Mucosa of stomach (tissue), 1 donor: ENCODE results near the gene JPH3.
"Not testable (repeated sequence)": the region's sequence is repeated elsewhere in the genome, so short reads cannot be mapped to it uniquely, and the experiment has no call there.

Experiments
- H3K27me3 ChIP-seq: one replicate; pipeline ENCODE4 v1.7.0; 2013; ENCODE audit warnings: mild to moderate bottlenecking, low read length; ENCODE audit not compliant: control insufficient read depth, insufficient read depth
- H3K36me3 ChIP-seq: one replicate; pipeline ENCODE4 v1.7.0; 2013; ENCODE audit warnings: low read length; ENCODE audit not compliant: control insufficient read depth, insufficient read depth
- H3K4me1 ChIP-seq: one replicate; pipeline ENCODE4 v1.7.0; 2013; ENCODE audit warnings: mild to moderate bottlenecking, low read length; ENCODE audit not compliant: control insufficient read depth, insufficient read depth
- H3K4me3 ChIP-seq: one replicate; pipeline ENCODE4 v1.7.0; 2013; ENCODE audit warnings: low read length
- H3K9ac ChIP-seq: one replicate; pipeline ENCODE4 v1.7.0; 2013; ENCODE audit warnings: mild to moderate bottlenecking, low read length, moderate library complexity
- H3K9me3 ChIP-seq: one replicate; pipeline ENCODE4 v1.7.0; 2013; ENCODE audit warnings: mild to moderate bottlenecking, low read length, moderate library complexity; ENCODE audit not compliant: control insufficient read depth
- donor health status: Pancreatic carcinoma.

The JPH3 gene

GRCh38 chr16:87563714-87564523 lies 38.4 kb upstream of the JPH3 start:
- Histone ChIP-seq H3K4me1 (no peaks in the 10 kb centered on the region), H3K27me3 (no peaks in the 10 kb centered on the region), H3K9ac (no peak overlapping the region), H3K4me3 (no peak overlapping the region), H3K9me3 (no peaks in the 10 kb centered on the region), H3K36me3 (no peaks in the 10 kb centered on the region)

- H3K36me3 ChIP-seq = no peaks in the 10 kb centered on the region
- no peaks in the 10 kb centered on the region for H3K27me3 ChIP-seq
- no peaks in the 10 kb centered on the region for H3K9me3 ChIP-seq
- H3K9ac ChIP-seq = no peak overlapping the region
- H3K4me1 ChIP-seq = no peaks in the 10 kb centered on the region
- H3K4me3 ChIP-seq = no peak overlapping the region
These were observed 37.9 kb upstream of the JPH3 start for GRCh38 chr16:87564524-87564778.

- H3K27me3 ChIP-seq = no peaks in the 10 kb centered on the region
- no peak overlapping the region for H3K9ac ChIP-seq
- no peak overlapping the region for H3K4me3 ChIP-seq
- peaks cover 24% of the 10 kb centered on the region for H3K4me1 ChIP-seq
- H3K36me3 ChIP-seq = no peaks in the 10 kb centered on the region
- H3K9me3 ChIP-seq = no peaks in the 10 kb centered on the region
These were observed 32.4 kb upstream of the JPH3 start for GRCh38 chr16:87569601-87570571.

GRCh38 chr16:87570572-87570937 lies 31.8 kb upstream of the JPH3 start:
- no peak overlapping the region for H3K4me3 ChIP-seq
- no peak overlapping the region for H3K9ac ChIP-seq
- H3K27me3 ChIP-seq = no peaks in the 10 kb centered on the region
- H3K36me3 ChIP-seq = no peaks in the 10 kb centered on the region
- no peaks in the 10 kb centered on the region for H3K9me3 ChIP-seq
- peaks cover 24% of the 10 kb centered on the region for H3K4me1 ChIP-seq

GRCh38 chr16:87570938-87571867 lies 31.1 kb upstream of the JPH3 start:
- Histone ChIP-seq H3K9ac (no peak overlapping the region), H3K36me3 (no peaks in the 10 kb centered on the region), H3K4me1 (peaks cover 24% of the 10 kb centered on the region), H3K9me3 (no peaks in the 10 kb centered on the region), H3K4me3 (no peak overlapping the region), H3K27me3 (no peaks in the 10 kb centered on the region)

- Histone ChIP-seq H3K36me3 (no peaks in the 10 kb centered on the region), H3K4me1 (peaks cover 24% of the 10 kb centered on the region), H3K27me3 (no peaks in the 10 kb centered on the region), H3K9ac (no peak overlapping the region), H3K9me3 (no peaks in the 10 kb centered on the region), H3K4me3 (no peak overlapping the region)
These were observed 30.5 kb upstream of the JPH3 start for GRCh38 chr16:87571868-87572244.

GRCh38 chr16:87572959-87573358 lies 29.3 kb upstream of the JPH3 start:
- Histone ChIP-seq H3K9me3 (no peaks in the 10 kb centered on the region), H3K27me3 (no peaks in the 10 kb centered on the region), H3K4me3 (no peak overlapping the region), H3K36me3 (no peaks in the 10 kb centered on the region), H3K9ac (no peak overlapping the region), H3K4me1 (peaks cover 24% of the 10 kb centered on the region)

- Histone ChIP-seq H3K36me3 (no peaks in the 10 kb centered on the region), H3K27me3 (no peaks in the 10 kb centered on the region), H3K4me1 (peaks cover 22% of the 10 kb centered on the region), H3K4me3 (no peak overlapping the region), H3K9ac (no peak overlapping the region), H3K9me3 (no peaks in the 10 kb centered on the region)
These were observed 27.1 kb upstream of the JPH3 start for GRCh38 chr16:87575027-87575804.

- no peak overlapping the region for H3K9ac ChIP-seq
- no peaks in the 10 kb centered on the region for H3K9me3 ChIP-seq
- H3K27me3 ChIP-seq = no peaks in the 10 kb centered on the region
- H3K4me3 ChIP-seq = no peak overlapping the region
- H3K36me3 ChIP-seq = no peaks in the 10 kb centered on the region
- peaks cover 15% of the 10 kb centered on the region for H3K4me1 ChIP-seq
These were observed 26.1 kb upstream of the JPH3 start for GRCh38 chr16:87576171-87576570.

- H3K36me3 ChIP-seq, H3K27me3 ChIP-seq, H3K9ac ChIP-seq, H3K4me3 ChIP-seq, H3K4me1 ChIP-seq, H3K9me3 ChIP-seq: not testable (repeated sequence)
These were observed 24.0 kb upstream of the JPH3 start for GRCh38 chr16:87578142-87578930.

- no peak overlapping the region for H3K9ac ChIP-seq
- H3K9me3 ChIP-seq = no peaks in the 10 kb centered on the region
- no peak overlapping the region for H3K4me3 ChIP-seq
- H3K36me3 ChIP-seq = no peaks in the 10 kb centered on the region
- peaks cover 9% of the 10 kb centered on the region for H3K4me1 ChIP-seq
- no peaks in the 10 kb centered on the region for H3K27me3 ChIP-seq
These were observed 22.6 kb upstream of the JPH3 start for GRCh38 chr16:87579691-87580090.
